Right forelimb (tissue), 1 donor: Measurements from ENCODE around the gene S1PR4.

Source experiments
- DNase-seq: peaks from one replicate; pipeline ENCODE4 v3.0.0-alpha.2; 2018

Gene S1PR4

GRCh38 chr19:3178377-3178972 is at the start of gene S1PR4:
Gene S1PR4, plus strand, starts transcription at chr19:3178769. Its CDS starts 24 bp downstream, at chr19:3178793.
- no peak for DNase-seq

GRCh38 chr19:3129112-3129511 is 49.5 kb upstream of the S1PR4 start:
- no peak for DNase-seq

- no peak for DNase-seq
Observed at GRCh38 chr19:3131168-3131567, 47.4 kb upstream of the S1PR4 start.

DNA sequence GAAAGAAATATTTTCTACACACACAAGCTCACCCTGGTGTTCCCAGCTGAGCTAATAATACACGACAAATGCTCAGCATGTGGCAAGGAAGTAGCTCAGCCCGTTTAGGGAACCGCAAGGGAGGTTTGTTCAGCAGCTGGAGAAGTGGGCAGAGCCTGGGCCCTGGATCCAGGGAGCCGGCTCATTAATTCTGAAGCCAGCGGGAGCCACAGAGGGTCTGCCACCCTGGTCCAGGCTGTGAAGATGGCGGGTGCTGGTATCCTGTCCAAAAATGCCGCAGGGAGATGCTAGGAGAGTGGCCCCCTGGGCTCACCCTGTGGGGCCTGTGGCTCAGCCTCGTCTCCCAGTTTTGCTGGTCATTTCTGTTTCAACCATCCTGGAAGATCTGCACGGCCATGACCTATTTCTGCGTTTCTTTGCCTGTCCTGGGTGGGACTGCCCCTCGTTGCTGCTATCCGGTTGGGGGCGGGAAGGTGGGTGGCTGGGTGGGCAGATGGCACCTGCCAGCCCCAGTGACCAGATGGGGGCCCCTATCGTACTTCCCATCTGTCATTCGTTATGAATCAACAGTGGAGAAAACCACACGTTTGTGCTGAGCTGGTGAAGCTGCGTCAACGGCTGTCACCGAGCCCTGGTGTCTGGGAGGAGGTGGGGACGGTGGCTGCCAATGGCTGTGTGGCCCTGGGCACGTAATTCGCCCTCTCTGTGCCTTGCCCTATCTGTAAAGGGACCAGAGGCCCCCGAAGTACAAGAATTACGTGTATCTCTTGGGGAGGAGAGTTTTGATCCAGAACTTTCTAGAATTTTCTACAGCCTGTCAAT is 45.4 kb upstream of the S1PR4 start:
- no peak for DNase-seq

DNA sequence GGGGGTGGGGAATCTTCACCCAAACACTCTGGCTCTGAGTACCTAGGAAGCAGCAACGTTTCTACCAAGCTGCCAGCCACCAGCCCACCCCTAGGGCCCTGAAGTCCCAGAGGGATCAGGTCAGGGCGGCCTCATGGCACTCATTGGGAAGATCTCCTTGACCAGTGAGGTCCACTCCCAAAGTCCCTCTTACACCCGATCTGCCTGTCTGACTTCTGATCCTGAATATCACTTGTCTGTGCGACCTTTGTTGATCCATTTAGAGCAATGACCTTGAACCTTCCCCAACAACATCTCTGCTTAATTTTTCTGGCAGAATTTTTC is 44.8 kb upstream of the S1PR4 start:
- DNase-seq = no peak

GRCh38 chr19:3135961-3136683 is 42.4 kb upstream of the S1PR4 start, which contains the start of gene GNA15:
Gene GNA15, plus strand, starts transcription at chr19:3136033. Its CDS starts 418 bp downstream, at chr19:3136451.
- no peak for DNase-seq

GRCh38 chr19:3136684-3137055 is 41.9 kb upstream of the S1PR4 start:
- DNase-seq = no peak

DNA sequence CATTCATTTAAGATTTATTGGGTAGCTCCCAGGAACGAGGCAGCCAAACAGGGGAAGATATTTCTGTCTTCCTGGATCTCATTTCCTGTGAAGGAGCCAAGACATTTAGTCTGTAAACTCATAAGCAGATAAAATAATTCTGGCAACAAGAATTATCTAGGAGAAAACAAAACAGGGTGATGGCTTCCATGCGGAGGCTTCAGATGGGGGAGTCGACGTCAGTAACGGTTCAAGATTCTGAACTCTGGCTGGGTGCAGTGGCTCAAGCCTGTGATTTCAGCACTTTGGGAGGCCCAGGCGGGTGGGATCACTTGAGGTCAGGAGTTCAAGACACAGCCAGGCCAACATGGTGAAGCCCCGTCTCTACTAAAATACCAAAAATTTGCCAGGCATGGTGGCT is 41.5 kb upstream of the S1PR4 start:
- DNase-seq = no peak

DNA sequence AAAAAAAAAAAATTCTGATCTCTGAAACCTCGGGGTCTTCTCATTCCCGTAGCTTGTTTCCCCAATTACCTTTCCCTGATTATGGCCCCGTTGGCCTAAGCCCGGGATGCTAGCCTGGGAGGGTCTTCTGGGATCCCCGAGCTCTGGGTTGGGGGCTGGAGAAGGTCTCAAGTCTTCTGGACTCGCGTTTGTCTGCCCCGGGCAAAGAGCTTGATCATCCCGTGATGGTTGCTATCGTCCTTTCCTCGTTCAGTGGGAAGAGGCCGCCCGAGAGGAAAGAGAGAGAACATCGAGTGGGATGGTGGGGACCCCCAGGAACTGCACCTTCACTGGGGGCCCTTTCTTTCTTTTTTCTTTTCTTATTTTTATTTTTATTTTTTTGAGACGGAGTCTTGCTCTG is 40.3 kb upstream of the S1PR4 start:
- DNase-seq = no peak

DNA sequence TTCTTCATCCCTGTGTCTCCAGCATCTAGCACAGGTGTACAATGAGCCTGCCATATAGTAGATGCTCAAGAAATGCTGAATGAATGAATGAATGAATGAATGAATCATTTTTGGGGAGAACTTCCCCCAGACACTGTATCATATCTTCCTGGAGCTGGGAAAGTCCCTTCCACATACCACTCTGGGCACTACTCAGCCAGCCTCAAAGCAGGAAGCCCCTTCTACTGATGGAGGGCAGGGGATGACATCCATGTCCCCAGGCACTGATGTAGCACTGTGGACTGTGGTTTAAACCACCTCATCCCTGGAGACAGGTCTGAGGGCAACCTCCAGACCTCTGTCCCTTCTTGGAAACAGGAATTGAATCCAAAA is 37.9 kb upstream of the S1PR4 start:
- no peak for DNase-seq

DNA sequence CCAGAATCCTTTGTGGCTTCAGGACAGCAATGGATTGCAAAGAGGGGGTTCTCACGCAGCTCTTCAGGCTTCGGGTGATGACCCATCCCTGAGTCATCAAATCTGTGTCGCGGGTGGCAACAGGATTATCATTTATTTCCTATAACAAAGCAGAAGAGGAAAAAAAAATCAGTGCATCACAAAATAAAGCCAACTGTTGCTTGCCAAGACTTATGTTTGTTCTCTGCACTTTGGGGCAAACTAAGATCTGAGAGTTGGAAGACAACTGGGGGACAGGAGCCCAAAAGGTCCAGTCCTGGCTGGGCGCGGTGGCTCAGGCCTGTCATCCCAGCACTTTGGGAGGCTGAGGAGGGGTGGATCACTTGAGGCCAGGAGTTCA is 36.3 kb upstream of the S1PR4 start:
- no peak for DNase-seq

DNA sequence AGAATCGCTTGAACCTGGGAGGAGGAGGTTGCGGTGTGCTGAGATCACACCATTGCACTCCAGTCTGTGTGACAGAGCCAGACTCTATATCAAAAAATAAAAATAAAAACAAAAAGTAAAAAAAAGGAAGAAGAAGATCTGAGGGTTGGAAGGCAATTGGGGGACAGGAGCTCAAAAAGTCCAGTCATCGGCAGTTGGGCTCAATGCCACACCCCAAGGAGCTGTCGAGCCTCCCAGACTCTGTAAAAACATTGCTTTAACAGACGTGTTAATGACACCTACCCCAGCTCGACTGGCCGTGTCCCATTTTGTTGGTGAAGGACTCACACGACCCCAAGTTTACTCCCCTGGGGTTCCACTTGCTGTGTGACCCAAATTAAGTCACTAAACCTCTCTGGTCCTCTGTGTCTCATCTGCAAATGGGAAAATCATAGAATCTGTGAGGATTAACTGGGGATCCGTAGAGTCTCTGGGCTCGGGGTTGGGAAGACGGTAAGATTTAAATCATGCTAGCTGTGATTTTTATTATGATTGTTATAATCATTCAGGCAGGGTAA is 35.7 kb upstream of the S1PR4 start:
- DNase-seq = no peak

- no peak for DNase-seq
Observed at GRCh38 chr19:3145909-3146676, 32.5 kb upstream of the S1PR4 start.

- no peak for DNase-seq
Observed at GRCh38 chr19:3146677-3147100, 31.9 kb upstream of the S1PR4 start.

DNA sequence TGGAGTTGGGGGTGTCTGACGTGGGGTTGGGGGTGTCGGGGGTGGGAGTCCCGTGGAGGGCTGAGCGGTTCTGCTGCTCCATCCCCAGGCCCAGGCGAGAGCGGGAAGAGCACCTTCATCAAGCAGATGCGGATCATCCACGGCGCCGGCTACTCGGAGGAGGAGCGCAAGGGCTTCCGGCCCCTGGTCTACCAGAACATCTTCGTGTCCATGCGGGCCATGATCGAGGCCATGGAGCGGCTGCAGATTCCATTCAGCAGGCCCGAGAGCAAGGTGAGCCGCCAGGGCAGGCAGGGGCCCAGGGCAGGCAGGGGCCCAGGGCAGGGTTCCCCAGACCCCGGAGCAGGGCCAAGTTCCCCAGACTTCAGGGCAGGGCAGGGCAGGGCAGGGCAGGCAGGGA is 30.1 kb upstream of the S1PR4 start:
- DNase-seq = no peak

GRCh38 chr19:3149089-3149488 is 29.5 kb upstream of the S1PR4 start:
- DNase-seq = no peak

DNA sequence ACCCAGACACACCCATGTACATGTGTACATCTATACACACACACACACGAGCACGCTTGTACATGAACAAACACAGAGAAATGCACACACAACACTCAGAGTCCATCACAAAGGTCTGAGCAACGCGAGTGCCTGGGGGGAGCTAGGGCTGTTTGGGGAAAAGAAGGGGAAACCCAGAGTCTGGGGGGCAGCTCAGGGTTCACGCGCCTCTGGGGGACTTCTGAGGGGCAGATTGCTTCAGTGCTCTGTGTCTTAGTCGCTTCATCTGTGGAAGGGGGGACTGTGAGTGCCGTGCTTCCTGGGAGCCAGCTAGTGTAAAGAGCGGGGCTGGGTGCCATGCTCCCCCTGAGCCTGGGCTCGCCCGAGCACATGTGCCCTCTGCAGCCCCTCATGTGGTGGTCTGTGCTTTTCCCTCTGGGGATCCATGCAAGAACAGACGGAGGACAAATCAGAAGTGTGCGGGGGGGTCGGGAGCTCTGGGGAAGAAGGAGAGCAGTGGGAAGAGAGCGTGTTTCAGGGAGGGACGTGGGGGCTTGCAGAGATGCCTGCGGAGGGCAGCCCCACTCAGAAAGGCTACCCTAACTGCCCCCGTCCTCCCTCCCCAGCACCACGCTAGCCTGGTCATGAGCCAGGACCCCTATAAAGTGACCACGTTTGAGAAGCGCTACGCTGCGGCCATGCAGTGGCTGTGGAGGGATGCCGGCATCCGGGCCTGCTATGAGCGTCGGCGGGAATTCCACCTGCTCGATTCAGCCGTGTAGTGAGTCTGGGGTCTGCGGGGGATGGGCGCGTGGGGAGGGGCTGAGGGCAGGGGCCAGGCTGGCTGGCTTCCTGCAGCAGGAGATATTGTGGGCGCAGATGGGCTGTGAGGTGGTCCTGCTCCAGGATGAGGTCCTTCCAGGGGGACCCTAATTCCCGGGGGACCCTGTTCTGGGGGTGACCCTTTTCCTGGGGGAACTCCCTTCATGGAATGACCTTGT is 28.8 kb upstream of the S1PR4 start:
- DNase-seq = no peak

- no peak for DNase-seq
Observed at GRCh38 chr19:3150739-3151329, 27.7 kb upstream of the S1PR4 start.

DNA sequence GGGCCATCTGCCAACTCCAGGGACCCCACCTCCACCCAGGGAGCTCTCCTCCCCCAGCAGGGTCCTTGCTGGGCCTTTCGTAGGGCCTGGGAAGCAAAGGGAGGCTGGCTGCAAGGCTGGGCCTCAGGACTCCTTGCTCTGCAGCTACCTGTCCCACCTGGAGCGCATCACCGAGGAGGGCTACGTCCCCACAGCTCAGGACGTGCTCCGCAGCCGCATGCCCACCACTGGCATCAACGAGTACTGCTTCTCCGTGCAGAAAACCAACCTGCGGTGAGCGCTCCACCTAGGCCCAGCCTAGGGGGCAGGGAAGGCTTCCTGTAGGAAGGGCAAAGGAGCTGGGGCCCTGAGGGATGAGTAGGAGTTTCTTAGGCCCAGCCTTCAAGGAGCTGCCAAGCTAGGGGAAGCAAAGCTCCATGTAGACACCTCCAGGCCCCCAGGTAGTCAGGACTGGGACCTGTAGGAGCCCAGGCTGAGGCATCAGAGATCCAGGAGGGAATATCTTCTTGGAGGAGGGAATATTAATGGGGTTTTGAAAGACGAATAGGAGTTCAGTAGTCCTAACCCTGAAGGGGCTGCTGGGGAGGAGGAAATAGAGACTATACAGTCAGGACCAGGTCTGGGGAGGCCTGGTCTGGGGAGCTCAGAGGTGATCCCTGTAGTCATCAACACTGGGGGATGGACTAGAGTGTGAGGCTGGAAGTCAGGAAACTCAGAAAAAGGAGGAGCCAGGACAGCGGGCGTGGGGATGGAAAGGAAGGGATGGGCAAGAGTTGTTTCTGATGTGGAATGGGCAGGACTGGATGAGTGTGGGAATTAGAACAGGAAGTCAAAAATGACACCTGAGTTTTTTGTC is 26.8 kb upstream of the S1PR4 start:
- DNase-seq = no peak

GRCh38 chr19:3152419-3152780 is 26.2 kb upstream of the S1PR4 start:
- no peak for DNase-seq
